IMR-90 (cell line): ENCODE results near the gene SSBP2. TPM values are rescaled to one million over a fixed set of nuclear protein-coding genes. Genes with fewer than 3 reads are reported as not detected.

ENCODE experiments used
- ATAC-seq: fragments of 200-7000 bp; cut with Tn5 transposase; 2 replicates; pipeline ENCODE4 v1.9.1; 2020; ENCODE audit warnings: low read depth, mild to moderate bottlenecking, moderate library complexity
- BruUV-seq: library from RNA; stranded (reverse); fragments of 400-500 nt; replicated peaks from 2 replicates; lab custom pipeline; 2021; lab: Mats Ljungman, UMichigan
- CTCF ChIA-PET: fragments of 300-600 bp; formaldehyde crosslinking; extraction: SDS; loops from one replicate; lab custom pipeline; 2021; ENCODE audit warnings: antibody characterized with exemption; lab: Yijun Ruan, JAX
- POLR2A ChIA-PET: fragments of 300-600 bp; sonication (Branson Sonifier 250); formaldehyde crosslinking; loops from one replicate; lab custom pipeline; 2022; ENCODE audit warnings: antibody characterized with exemption; ENCODE audit not compliant: unreplicated experiment; lab: Charles Lee
- DNase-seq: peaks from one replicate; pipeline ENCODE4 v3.0.0; 2013
- H2AFZ ChIP-seq: replicated peaks from 2 replicates; pipeline ENCODE3; 2013; ENCODE audit warnings: low read length, mild to moderate bottlenecking; ENCODE audit not compliant: poor library complexity
- H2AK5ac ChIP-seq: 2 replicates; pipeline ENCODE4 v1.6.1; 2013; ENCODE audit warnings: low read depth, low read length, inconsistent platforms
- H2AK9ac ChIP-seq: replicated peaks from 2 replicates; pipeline ENCODE3; 2013; ENCODE audit warnings: mild to moderate bottlenecking, low read depth, low read length, moderate library complexity; ENCODE audit not compliant: poor library complexity
- H2BK120ac ChIP-seq: 2 replicates; pipeline ENCODE4 v1.6.1; 2013; ENCODE audit warnings: low read depth, low read length, inconsistent platforms
- H2BK15ac ChIP-seq: 3 replicates; pipeline ENCODE4 v1.6.1; 2013; ENCODE audit warnings: low read depth, low read length, inconsistent platforms
- H2BK20ac ChIP-seq: 2 replicates; pipeline ENCODE4 v1.6.1; 2013; ENCODE audit warnings: low read depth, mild to moderate bottlenecking, inconsistent platforms, low read length, moderate library complexity
- H2BK5ac ChIP-seq: 2 replicates; pipeline ENCODE4 v1.6.1; 2013; ENCODE audit warnings: mild to moderate bottlenecking, low read depth, low read length, inconsistent platforms; ENCODE audit not compliant: poor library complexity, severe bottlenecking
- H3K14ac ChIP-seq: replicated peaks from 2 replicates; pipeline ENCODE4 v1.6.1; 2013; ENCODE audit warnings: low read depth, low read length, inconsistent platforms
- H3K18ac ChIP-seq: 2 replicates; pipeline ENCODE4 v1.6.1; 2013; ENCODE audit warnings: low read depth, low read length, control low read depth
- H3K23ac ChIP-seq: 2 replicates; pipeline ENCODE4 v1.6.1; 2013; ENCODE audit warnings: low read depth, low read length, inconsistent platforms
- H3K27ac ChIP-seq: 2 replicates; pipeline ENCODE4 v1.5.1; 2013; ENCODE audit warnings: mild to moderate bottlenecking, control low read depth, low read length; ENCODE audit not compliant: insufficient read depth
- H3K27me3 ChIP-seq: 2 replicates; pipeline ENCODE4 v1.6.1; 2013; ENCODE audit warnings: low read length; ENCODE audit not compliant: control insufficient read depth, insufficient read depth
- H3K36me3 ChIP-seq: 2 replicates; pipeline ENCODE4 v1.6.1; 2013; ENCODE audit warnings: low read length, mixed read lengths; ENCODE audit not compliant: control insufficient read depth, insufficient read depth
- H3K4ac ChIP-seq: 2 replicates; pipeline ENCODE4 v1.6.1; 2013; ENCODE audit warnings: low read depth, low read length, inconsistent platforms
- H3K4me1 ChIP-seq: 2 replicates; pipeline ENCODE4 v1.6.1; 2013; ENCODE audit warnings: low read length, mixed read lengths; ENCODE audit not compliant: control insufficient read depth, insufficient read depth
- H3K4me2 ChIP-seq: 2 replicates; pipeline ENCODE4 v1.6.1; 2013; ENCODE audit warnings: low read depth, mild to moderate bottlenecking, control low read depth, low read length, moderate library complexity
- H3K4me3 ChIP-seq: 2 replicates; pipeline ENCODE4 v1.5.1; 2013; ENCODE audit warnings: low read depth, mild to moderate bottlenecking, control low read depth, low read length, moderate library complexity; ENCODE audit not compliant: insufficient read depth
- H3K56ac ChIP-seq: 2 replicates; pipeline ENCODE4 v1.6.1; 2013; ENCODE audit warnings: low read length, inconsistent platforms; ENCODE audit not compliant: insufficient read depth; ENCODE audit errors: extremely low read depth
- H3K79me1 ChIP-seq, 2 experiments: 2 replicates each; pipeline ENCODE4 v1.6.1; 2013; ENCODE audit warnings: low read length in 2 of 2, inconsistent platforms in 1 of 2, low read depth in 1 of 2
- H3K9ac ChIP-seq: 2 replicates; pipeline ENCODE4 v1.6.1; 2013; ENCODE audit warnings: low read depth, low read length, control low read depth
- H3K9me1 ChIP-seq: 2 replicates; pipeline ENCODE4 v1.6.1; 2013; ENCODE audit warnings: low read length, inconsistent platforms; ENCODE audit not compliant: insufficient read depth
- H3K9me3 ChIP-seq: 2 replicates; pipeline ENCODE4 v1.6.1; 2013; ENCODE audit warnings: low read length; ENCODE audit not compliant: control insufficient read depth, insufficient read depth
- H4K20me1 ChIP-seq: 2 replicates; pipeline ENCODE4 v1.6.1; 2013; ENCODE audit warnings: low read length, inconsistent platforms; ENCODE audit not compliant: insufficient read depth
- H4K5ac ChIP-seq: 2 replicates; pipeline ENCODE4 v1.6.1; 2013; ENCODE audit warnings: mild to moderate bottlenecking, low read depth, low read length, control low read depth
- H4K8ac ChIP-seq, 2 experiments: 2 replicates each; pipeline ENCODE4 v1.6.1; 2013; ENCODE audit warnings: low read depth in 2 of 2, low read length in 2 of 2, control low read depth in 1 of 2, inconsistent platforms in 1 of 2
- H4K91ac ChIP-seq: 2 replicates; pipeline ENCODE4 v1.6.1; 2013; ENCODE audit warnings: low read depth, low read length, inconsistent platforms; ENCODE audit not compliant: insufficient read depth
- BHLHE40 ChIP-seq: fragments of 150-350 bp; IDR thresholded peaks from 2 replicates; pipeline ENCODE4 v1.6.1; 2016; ENCODE audit warnings: mild to moderate bottlenecking, low read depth, low read length
- CEBPB ChIP-seq: IDR thresholded peaks from 2 replicates; pipeline ENCODE4 v1.6.1; 2012; ENCODE audit warnings: low read depth, low read length, improper control_type of control experiment
- CHD1 ChIP-seq: IDR thresholded peaks from 2 replicates; pipeline ENCODE4 v1.6.1; 2012; ENCODE audit warnings: low read depth, low read length, improper control_type of control experiment
- FOS ChIP-seq: fragments of 150-350 bp; IDR thresholded peaks from 2 replicates; pipeline ENCODE4 v1.6.1; 2016; ENCODE audit warnings: low read depth, low read length
- MAFK ChIP-seq: IDR thresholded peaks from 2 replicates; pipeline ENCODE4 v1.6.1; 2012; ENCODE audit warnings: low read depth, low read length, improper control_type of control experiment
- MAZ ChIP-seq: IDR thresholded peaks from 2 replicates; pipeline ENCODE4 v1.6.1; 2012; ENCODE audit warnings: low read depth, mild to moderate bottlenecking, low read length, improper control_type of control experiment, moderate library complexity, borderline replicate concordance
- MXI1 ChIP-seq: IDR thresholded peaks from 2 replicates; pipeline ENCODE4 v1.6.1; 2012; ENCODE audit warnings: low read depth, mild to moderate bottlenecking, low read length, moderate library complexity, borderline replicate concordance
- NFE2L2 ChIP-seq: fragments of 150-350 bp; IDR thresholded peaks from 2 replicates; pipeline ENCODE4 v1.6.1; 2016; ENCODE audit warnings: low read depth, mild to moderate bottlenecking, low read length
- POLR2A ChIP-seq: IDR thresholded peaks from 2 replicates; pipeline ENCODE4 v1.6.1; 2012; ENCODE audit warnings: mild to moderate bottlenecking, low read depth, low read length
- RAD21 ChIP-seq: IDR thresholded peaks from 2 replicates; pipeline ENCODE4 v1.6.1; 2012; ENCODE audit warnings: low read length, improper control_type of control experiment
- RCOR1 ChIP-seq: IDR thresholded peaks from 2 replicates; pipeline ENCODE4 v1.6.1; 2012; ENCODE audit warnings: mild to moderate bottlenecking, low read length, improper control_type of control experiment; ENCODE audit not compliant: insufficient replicate concordance
- RFX5 ChIP-seq: IDR thresholded peaks from 2 replicates; pipeline ENCODE4 v1.8.0; 2012; ENCODE audit warnings: low read depth, mild to moderate bottlenecking, low read length, moderate library complexity
- SMC3 ChIP-seq: fragments of 150-350 bp; IDR thresholded peaks from 2 replicates; pipeline ENCODE4 v1.6.1; 2016; ENCODE audit warnings: low read depth, mild to moderate bottlenecking, antibody characterized with exemption, low read length, moderate library complexity
- WGBS, 2 experiments: methylation state at CpG; one replicate each; pipeline versions ENCODE4 v1.1.5 to v1.1.7; 2013; ENCODE audit warnings: missing lambda C conversion rate in 2 of 2; ENCODE audit not compliant: insufficient read length in 1 of 2; ENCODE audit errors: extremely low coverage in 2 of 2; 5-methylcytosine and 5-hydroxymethylcytosine counted together
- dilution Hi-C: fragments of 300-500 bp; cut with HindIII; formaldehyde crosslinking; loops from one replicate; pipeline ENCODE4 v1.14.3; 2018; ENCODE audit warnings: low sequenced_read_pairs; ENCODE audit not compliant: unreplicated experiment
- in situ Hi-C: fragments of 300-500 bp; cut with MboI; formaldehyde crosslinking; loops from 3 replicates; pipeline ENCODE4 v1.14.3; 2019; ENCODE audit warnings: low sequenced_read_pairs, inconsistent platforms, mixed read lengths
- intact Hi-C: fragments of 100-400 bp; cut with micrococcal nuclease; formaldehyde crosslinking; loops from 2 replicates; pipeline ENCODE4 v1.10.0; 2022
- polyA plus RNA-seq, 3 experiments: library from polyadenylated mRNA; depleted of rRNA; stranded (reverse); fragments of >200 nt; gene quantifications; 2 replicates each; pipeline ENCODE4 v1.2.3, GENCODE V29; 2012; ENCODE audit warnings: low replicate concordance in 1 of 3
- total RNA-seq: library from RNA; depleted of rRNA; stranded (reverse); fragments of >200 nt; gene quantifications from 2 replicates; pipeline ENCODE4 v1.2.3, GENCODE V29; 2012
- TF ChIP-seq, protein P1 (sequence below): fragments of 150-350 bp; IDR thresholded peaks from 2 replicates; pipeline ENCODE4 v1.6.1; 2017; ENCODE audit warnings: mild to moderate bottlenecking, antibody characterized with exemption, low read length, low read depth
- TF ChIP-seq, protein P2 (sequence below): fragments of 150-350 bp; IDR thresholded peaks from 2 replicates; pipeline ENCODE4 v1.6.1; 2016; ENCODE audit warnings: low read depth, mild to moderate bottlenecking, low read length, moderate library complexity, borderline replicate concordance
- TF ChIP-seq, protein P3 (sequence below): conservative IDR thresholded peaks from 2 replicates; pipeline ENCODE4 v1.5.1; 2012; ENCODE audit warnings: mild to moderate bottlenecking, low read depth, low read length, improper control_type of control experiment

SSBP2 gene
- total and polyA plus RNA-seq, 2 of the 4 experiments (the other 2 are of a cell fraction): 38.4 to 42.7 TPM

DNA sequence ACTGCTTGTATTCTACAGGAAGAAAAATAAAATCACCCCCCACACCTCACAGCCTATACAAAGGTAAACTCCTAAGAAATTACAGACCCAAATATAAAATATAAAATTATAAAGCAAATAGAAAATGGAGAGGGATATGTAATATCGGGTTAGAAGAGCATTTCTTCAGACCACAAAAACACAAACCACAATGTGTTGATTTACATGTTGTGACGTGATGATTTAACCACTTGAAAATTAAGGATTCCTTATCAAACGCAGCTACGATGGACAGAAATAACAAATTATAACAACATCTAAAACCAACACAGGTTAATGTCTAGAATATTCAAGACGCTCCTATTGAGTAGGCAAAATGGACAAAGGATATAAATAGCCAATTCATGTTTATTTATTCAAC lies 26.3 kb downstream of the SSBP2 start:
- DNase-seq (no peak), ATAC-seq (no peak)
- Histone ChIP-seq H4K91ac (no peak overlapping the region), H2BK20ac (no peak overlapping the region), H3K9me1 (no peaks in the 10 kb centered on the region), H4K5ac (no peak overlapping the region), H2BK15ac (no peak overlapping the region), H3K4me3 (no peak overlapping the region), H3K14ac (no peak overlapping the region), H4K8ac (no peak overlapping the region), H3K27me3 (no peaks in the 10 kb centered on the region), H3K4me2 (no peak overlapping the region), H3K23ac (no peak overlapping the region), H3K9me3 (no peaks in the 10 kb centered on the region), H3K79me1 (peaks cover 9 to 13% of the 10 kb centered on the region in 2 experiments; a peak in 3 of 4 replicates), H4K20me1 (no peaks in the 10 kb centered on the region), H3K18ac (no peak overlapping the region), H3K36me3 (no peaks in the 10 kb centered on the region), H3K56ac (no peak overlapping the region), H2BK120ac (no peak overlapping the region), H3K4ac (no peak overlapping the region), H2AFZ (no peak overlapping the region), H2AK5ac (no peak overlapping the region), H3K27ac (no peak overlapping the region), H2AK9ac (no peak overlapping the region), H2BK5ac (no peak overlapping the region), H3K4me1 (0 out of 2 replicates have a peak, but pooled peaks cover 2% of the 10 kb centered on the region), H3K9ac (no peak overlapping the region)
- intact Hi-C loops: no loop called here
- ChIA-PET CTCF (interaction anchor here (0.5 kb wide), 1 partner anchor 8 kb away, joined by 6 read pairs; no protein-coding TSS in a partner anchor), POLR2A (no interaction called here)
- no peak for TF ChIP-seq CEBPB
- no peak for TF ChIP-seq MXI1
- no peak for TF ChIP-seq SMC3
- TF ChIP-seq FOS: no peak
- TF ChIP-seq RCOR1: no peak
- TF ChIP-seq, protein P1, sequence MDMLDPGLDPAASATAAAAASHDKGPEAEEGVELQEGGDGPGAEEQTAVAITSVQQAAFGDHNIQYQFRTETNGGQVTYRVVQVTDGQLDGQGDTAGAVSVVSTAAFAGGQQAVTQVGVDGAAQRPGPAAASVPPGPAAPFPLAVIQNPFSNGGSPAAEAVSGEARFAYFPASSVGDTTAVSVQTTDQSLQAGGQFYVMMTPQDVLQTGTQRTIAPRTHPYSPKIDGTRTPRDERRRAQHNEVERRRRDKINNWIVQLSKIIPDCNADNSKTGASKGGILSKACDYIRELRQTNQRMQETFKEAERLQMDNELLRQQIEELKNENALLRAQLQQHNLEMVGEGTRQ: no peak
- no peak for TF ChIP-seq MAZ
- no peak for TF ChIP-seq MAFK
- no peak for TF ChIP-seq RFX5
- TF ChIP-seq, protein P2, sequence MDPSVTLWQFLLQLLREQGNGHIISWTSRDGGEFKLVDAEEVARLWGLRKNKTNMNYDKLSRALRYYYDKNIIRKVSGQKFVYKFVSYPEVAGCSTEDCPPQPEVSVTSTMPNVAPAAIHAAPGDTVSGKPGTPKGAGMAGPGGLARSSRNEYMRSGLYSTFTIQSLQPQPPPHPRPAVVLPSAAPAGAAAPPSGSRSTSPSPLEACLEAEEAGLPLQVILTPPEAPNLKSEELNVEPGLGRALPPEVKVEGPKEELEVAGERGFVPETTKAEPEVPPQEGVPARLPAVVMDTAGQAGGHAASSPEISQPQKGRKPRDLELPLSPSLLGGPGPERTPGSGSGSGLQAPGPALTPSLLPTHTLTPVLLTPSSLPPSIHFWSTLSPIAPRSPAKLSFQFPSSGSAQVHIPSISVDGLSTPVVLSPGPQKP: no peak
- TF ChIP-seq CHD1: no peak
- TF ChIP-seq NFE2L2: no peak
- TF ChIP-seq, protein P3, sequence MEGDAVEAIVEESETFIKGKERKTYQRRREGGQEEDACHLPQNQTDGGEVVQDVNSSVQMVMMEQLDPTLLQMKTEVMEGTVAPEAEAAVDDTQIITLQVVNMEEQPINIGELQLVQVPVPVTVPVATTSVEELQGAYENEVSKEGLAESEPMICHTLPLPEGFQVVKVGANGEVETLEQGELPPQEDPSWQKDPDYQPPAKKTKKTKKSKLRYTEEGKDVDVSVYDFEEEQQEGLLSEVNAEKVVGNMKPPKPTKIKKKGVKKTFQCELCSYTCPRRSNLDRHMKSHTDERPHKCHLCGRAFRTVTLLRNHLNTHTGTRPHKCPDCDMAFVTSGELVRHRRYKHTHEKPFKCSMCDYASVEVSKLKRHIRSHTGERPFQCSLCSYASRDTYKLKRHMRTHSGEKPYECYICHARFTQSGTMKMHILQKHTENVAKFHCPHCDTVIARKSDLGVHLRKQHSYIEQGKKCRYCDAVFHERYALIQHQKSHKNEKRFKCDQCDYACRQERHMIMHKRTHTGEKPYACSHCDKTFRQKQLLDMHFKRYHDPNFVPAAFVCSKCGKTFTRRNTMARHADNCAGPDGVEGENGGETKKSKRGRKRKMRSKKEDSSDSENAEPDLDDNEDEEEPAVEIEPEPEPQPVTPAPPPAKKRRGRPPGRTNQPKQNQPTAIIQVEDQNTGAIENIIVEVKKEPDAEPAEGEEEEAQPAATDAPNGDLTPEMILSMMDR: no peak
- no peak for TF ChIP-seq POLR2A
- TF ChIP-seq BHLHE40: no peak
- no peak for TF ChIP-seq RAD21
- no TSS peak for BruUV-seq
- dilution Hi-C loops: no loop called here
- in situ Hi-C loops: no loop called here
- no CpG with 5 or more reads among the region's 5 CpGs for WGBS, 2 experiments
